ENCODE measurements around the gene RASAL2.

RASAL2 gene

DNA sequence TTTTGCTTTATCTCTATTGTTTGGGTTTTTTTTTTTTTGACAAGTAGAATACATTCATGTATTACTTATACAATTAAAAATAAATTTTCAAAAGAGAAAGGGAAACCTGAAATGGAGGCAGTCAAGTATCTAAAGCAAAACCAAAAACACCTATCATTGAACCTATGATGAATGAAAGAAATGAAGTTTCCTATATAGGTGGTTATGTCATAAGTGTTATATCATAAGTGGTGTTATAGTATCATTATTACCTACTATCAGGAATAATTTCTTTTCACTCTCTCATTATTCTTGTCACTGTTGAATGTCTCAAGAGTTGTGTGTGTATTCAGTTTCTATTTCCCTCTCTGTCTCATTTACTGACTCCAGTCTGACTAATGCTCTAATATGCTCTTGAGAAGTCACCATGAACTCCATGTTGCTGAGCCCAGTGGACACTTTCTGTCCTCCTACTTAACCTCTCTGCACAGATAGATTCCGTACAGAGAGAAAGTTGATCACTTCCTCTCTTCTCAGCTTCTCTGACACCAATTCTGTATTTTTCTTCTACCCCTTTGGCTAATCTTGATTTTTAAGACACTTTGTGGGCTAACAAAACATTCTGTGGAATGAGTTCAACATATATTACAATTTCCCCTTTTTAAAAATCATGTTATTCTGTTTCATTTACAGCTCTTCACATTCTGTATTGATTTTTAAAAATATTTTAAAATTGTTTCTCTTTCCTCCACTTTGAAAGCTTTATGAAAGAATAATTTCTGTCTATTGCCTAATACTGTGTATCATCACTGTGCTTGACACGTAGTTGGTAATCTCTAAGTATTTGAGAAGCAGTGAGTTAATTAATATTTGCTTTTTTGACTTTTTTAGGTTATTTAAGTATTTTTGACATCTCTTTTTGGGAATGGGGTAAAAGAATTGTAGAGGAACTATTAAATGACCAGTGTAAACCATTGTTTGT lies 50.1 kb downstream of the RASAL2 start:
- H3K4me3 ChIP-seq (ENCODE audit: low read length) = no peak overlapping the region
- H3K27me3 ChIP-seq (ENCODE audit: insufficient read depth, low read length) = no peaks in the 10 kb centered on the region
- H3K36me3 ChIP-seq (ENCODE audit: insufficient read depth, low read length) = no peaks in the 10 kb centered on the region
- no peaks in the 10 kb centered on the region for H3K9me3 ChIP-seq (ENCODE audit: insufficient read depth, low read depth, low read length)
- no peak overlapping the region for H3K27ac ChIP-seq (ENCODE audit: low read depth, low read length)
- peaks cover 9% of the 10 kb centered on the region for H3K4me1 ChIP-seq (ENCODE audit: insufficient read depth, low read length)
- WGBS = 97% methylated on average over 2 of the region's 2 CpGs
- H3K9ac ChIP-seq (ENCODE audit: low read depth, low read length) = no peak overlapping the region

DNA sequence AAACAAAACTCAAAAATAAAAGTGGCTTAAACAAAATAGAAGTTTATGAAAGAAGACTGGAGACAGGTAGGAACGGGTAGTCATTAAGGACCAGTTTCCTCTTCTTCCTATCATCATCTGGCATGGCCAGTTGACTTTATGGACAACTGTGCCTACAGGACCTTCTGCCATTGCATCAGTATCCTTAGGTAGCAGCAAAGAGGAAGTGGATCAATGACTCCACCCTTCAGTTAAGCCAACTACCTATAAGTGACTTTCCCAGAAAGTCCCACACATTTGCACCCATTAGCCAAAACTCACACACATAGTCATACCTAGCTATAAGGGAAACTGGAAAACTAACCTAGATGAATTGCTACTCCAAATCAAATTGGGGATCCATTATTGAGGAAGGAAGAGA lies 51.7 kb downstream of the RASAL2 start:
- Histone ChIP-seq H3K36me3 (ENCODE audit: insufficient read depth, low read length) (no peaks in the 10 kb centered on the region), H3K27ac (ENCODE audit: low read depth, low read length) (no peak overlapping the region), H3K4me3 (ENCODE audit: low read length) (no peak overlapping the region)

DNA sequence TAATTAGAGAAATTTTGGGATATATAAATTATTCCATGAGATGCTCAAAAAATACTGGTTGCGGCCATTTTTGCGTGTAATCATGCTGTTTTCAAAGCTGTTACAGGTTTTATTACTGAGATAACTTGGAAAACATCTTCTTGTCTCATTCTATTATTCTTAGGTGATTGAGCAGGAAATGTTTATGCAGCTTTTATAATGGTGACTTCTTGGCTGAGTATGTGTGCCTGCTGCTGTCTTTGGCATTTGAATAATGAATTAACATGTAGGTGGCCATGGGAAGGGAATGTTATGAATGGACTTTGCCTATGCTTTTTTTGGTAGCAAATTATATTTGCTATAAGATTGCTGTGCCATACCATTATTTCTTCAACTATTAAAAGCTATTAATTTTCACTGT lies 52.5 kb downstream of the RASAL2 start:
- H3K4me1 ChIP-seq (ENCODE audit: insufficient read depth, low read length) = peaks cover 9% of the 10 kb centered on the region
- H3K27me3 ChIP-seq (ENCODE audit: insufficient read depth, low read length) = no peaks in the 10 kb centered on the region
- H3K36me3 ChIP-seq (ENCODE audit: insufficient read depth, low read length) = no peaks in the 10 kb centered on the region
- no peak overlapping the region for H3K4me3 ChIP-seq (ENCODE audit: low read length)
- 94% methylated on average over 2 of the region's 2 CpGs for WGBS
- no peak overlapping the region for H3K27ac ChIP-seq (ENCODE audit: low read depth, low read length)
- H3K9ac ChIP-seq (ENCODE audit: low read depth, low read length) = no peak overlapping the region
- no peaks in the 10 kb centered on the region for H3K9me3 ChIP-seq (ENCODE audit: insufficient read depth, low read depth, low read length)

More for the DNA sequence above, 51.7 kb downstream of the RASAL2 start:
- Histone ChIP-seq H3K9me3 (ENCODE audit: insufficient read depth, low read depth, low read length) (no peaks in the 10 kb centered on the region), H3K9ac (ENCODE audit: low read depth, low read length) (no peak overlapping the region), H3K4me1 (ENCODE audit: insufficient read depth, low read length) (peaks cover 9% of the 10 kb centered on the region), H3K27me3 (ENCODE audit: insufficient read depth, low read length) (no peaks in the 10 kb centered on the region)
- 88% methylated on average over 1 of the region's 1 CpG for WGBS

DNA sequence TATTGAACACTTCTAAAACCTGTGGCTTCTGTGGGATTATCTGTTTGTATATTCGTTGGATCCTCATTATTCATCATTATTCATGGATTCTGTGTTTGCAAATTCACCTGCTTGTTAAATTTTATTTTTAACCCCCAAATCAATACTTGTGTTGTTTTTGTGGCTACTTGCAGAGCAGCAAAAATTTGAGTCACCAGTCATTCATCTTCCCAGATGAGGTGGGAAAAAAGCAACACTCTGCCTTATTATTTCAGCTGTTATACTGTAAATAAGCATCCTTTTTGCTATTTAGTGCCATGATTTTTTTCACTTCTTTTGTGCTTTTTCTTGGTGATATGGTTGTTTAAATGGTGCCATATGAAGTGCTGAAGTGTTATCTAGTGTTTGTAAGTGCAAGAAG lies 56.7 kb downstream of the RASAL2 start:
- WGBS = no CpG with 5 or more reads among the region's 1 CpG
- Histone ChIP-seq H3K36me3 (ENCODE audit: insufficient read depth, low read length) (no peaks in the 10 kb centered on the region), H3K4me1 (ENCODE audit: insufficient read depth, low read length) (peaks cover 10% of the 10 kb centered on the region), H3K27ac (ENCODE audit: low read depth, low read length) (no peak overlapping the region), H3K9ac (ENCODE audit: low read depth, low read length) (no peak overlapping the region), H3K27me3 (ENCODE audit: insufficient read depth, low read length) (no peaks in the 10 kb centered on the region), H3K9me3 (ENCODE audit: insufficient read depth, low read depth, low read length) (no peaks in the 10 kb centered on the region), H3K4me3 (ENCODE audit: low read length) (no peak overlapping the region)

DNA sequence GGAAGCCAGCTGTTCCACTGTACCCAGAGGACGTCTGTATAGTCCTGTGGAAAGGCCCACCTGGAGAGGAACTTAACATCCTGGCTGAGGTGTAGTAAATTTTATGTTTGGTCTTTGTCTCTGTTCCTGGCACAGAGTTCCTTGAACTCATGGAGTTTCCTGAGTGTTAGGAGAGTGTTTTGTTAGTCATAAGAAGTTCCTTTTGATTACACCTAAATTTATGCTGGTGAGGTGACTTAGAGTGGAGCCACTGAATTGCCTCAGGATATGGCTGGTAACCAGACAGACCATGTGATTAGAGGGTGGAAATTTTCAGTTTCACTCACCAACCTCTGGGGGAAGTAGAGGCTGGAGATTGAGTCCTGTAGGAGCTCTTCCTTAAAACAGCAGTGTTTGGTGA lies 57.9 kb downstream of the RASAL2 start:
- no peak overlapping the region for H3K4me3 ChIP-seq (ENCODE audit: low read length)
- WGBS = 80% methylated on average over 1 of the region's 1 CpG
- H3K9me3 ChIP-seq (ENCODE audit: insufficient read depth, low read depth, low read length) = no peaks in the 10 kb centered on the region
- H3K27ac ChIP-seq (ENCODE audit: low read depth, low read length) = no peak overlapping the region
- no peaks in the 10 kb centered on the region for H3K27me3 ChIP-seq (ENCODE audit: insufficient read depth, low read length)
- no peaks in the 10 kb centered on the region for H3K36me3 ChIP-seq (ENCODE audit: insufficient read depth, low read length)
- H3K9ac ChIP-seq (ENCODE audit: low read depth, low read length) = no peak overlapping the region
- peaks cover 3% of the 10 kb centered on the region for H3K4me1 ChIP-seq (ENCODE audit: insufficient read depth, low read length)

DNA sequence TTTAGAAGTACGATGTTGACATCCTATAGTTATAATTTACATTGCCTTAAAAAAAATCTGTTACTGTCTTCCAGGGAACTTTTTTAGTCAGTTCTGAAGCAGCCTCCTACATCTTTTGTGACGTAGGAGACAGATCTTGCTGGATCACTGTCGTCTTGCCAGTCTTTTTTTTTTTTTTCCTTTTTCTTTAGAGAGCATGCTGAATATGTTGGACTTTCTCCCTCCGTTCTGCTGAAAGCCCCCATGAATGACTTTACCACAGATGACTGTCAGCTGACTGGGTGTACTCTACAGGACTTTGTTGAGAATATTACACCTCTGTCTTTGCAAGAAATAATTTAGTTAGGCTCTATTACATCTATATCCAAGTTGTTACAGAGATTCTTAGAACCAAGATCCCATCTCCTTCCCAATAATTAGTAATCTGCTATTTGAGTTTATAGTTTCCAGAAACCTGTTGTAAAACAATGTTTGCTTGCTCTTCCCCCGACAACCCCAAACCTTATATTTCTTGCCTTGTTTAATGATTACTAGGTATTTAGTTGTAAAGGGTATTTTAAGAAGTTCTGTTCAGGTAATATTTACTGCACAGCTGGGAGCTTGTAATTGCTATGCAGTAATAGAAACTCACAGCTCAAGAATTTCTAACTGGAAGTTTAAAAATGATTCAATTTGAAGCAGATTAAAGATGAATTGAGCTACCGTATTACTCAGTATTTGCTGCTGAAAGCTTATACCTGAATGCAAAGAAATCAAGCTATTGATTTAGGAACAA lies 61.8 kb downstream of the RASAL2 start:
- H3K4me3 ChIP-seq (ENCODE audit: low read length) = no peak overlapping the region
- 72% methylated on average over 4 of the region's 6 CpGs for WGBS
- H3K36me3 ChIP-seq (ENCODE audit: insufficient read depth, low read length) = no peaks in the 10 kb centered on the region
- no peak overlapping the region for H3K27ac ChIP-seq (ENCODE audit: low read depth, low read length)
- no peaks in the 10 kb centered on the region for H3K9me3 ChIP-seq (ENCODE audit: insufficient read depth, low read depth, low read length)
- H3K27me3 ChIP-seq (ENCODE audit: insufficient read depth, low read length) = no peaks in the 10 kb centered on the region
- peaks cover 3% of the 10 kb centered on the region; the same call in 1 of the 2 replicates for H3K4me1 ChIP-seq (ENCODE audit: insufficient read depth, low read length)
- H3K9ac ChIP-seq (ENCODE audit: low read depth, low read length) = no peak overlapping the region

DNA sequence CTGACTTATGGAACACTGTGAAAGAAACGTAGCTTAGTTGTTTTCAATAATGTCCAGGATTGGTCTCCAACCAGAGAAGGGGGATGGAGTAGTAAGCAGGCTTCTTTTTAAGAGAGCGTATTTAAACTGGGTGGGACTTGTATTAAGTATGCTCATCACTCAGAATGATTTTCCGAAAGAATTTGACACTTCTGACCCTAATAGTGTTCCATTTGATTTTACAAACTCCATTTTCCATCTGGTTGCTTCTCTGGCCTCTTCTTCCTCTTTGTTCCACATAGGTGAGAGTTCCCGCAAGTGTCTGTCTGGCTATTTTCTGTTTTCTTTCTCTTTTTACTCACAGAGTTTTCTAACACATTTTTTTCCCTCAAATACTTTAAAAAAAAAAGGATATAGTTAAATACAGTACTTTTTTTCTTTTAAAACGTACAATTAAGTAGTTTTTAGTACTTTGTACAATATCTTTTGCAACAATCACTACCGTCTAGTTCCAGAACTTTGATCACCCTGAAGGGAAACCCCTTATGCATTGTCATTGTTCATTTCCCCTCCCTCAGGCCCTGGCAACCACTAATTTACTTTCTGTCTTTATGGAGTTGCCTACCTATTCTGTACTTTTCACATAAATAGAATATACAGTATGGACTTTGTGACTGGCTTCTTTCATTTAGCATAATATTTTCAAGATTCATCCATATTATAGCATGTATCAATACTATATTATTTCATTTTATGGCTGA lies 67.0 kb downstream of the RASAL2 start:
- WGBS = 90% methylated on average over 6 of the region's 6 CpGs
- Histone ChIP-seq H3K9ac (ENCODE audit: low read depth, low read length) (no peak overlapping the region), H3K36me3 (ENCODE audit: insufficient read depth, low read length) (no peaks in the 10 kb centered on the region), H3K4me1 (ENCODE audit: insufficient read depth, low read length) (no peaks in the 10 kb centered on the region), H3K9me3 (ENCODE audit: insufficient read depth, low read depth, low read length) (no peaks in the 10 kb centered on the region), H3K4me3 (ENCODE audit: low read length) (no peak overlapping the region), H3K27me3 (ENCODE audit: insufficient read depth, low read length) (no peaks in the 10 kb centered on the region), H3K27ac (ENCODE audit: low read depth, low read length) (no peak overlapping the region)

DNA sequence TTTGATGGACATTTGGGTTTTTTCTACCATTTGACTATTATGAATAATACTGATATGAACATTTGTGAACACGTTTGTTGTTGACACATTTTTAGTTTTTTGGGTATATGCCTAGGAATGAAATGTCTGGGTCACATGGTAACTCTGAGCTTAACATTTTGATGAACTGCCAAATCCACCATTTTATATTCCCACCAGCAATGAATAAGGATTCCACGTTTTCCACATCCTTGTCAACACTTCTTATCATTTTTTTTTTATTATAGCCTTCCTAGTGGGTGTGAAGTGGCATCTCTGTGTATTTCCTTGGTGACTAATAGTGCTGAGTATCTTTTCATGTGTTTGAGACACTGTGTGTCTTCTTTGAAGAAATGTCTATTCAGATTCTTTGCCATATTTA lies 67.6 kb downstream of the RASAL2 start:
- Histone ChIP-seq H3K27ac (ENCODE audit: low read depth, low read length) (no peak overlapping the region), H3K27me3 (ENCODE audit: insufficient read depth, low read length) (no peaks in the 10 kb centered on the region), H3K9me3 (ENCODE audit: insufficient read depth, low read depth, low read length) (no peaks in the 10 kb centered on the region), H3K9ac (ENCODE audit: low read depth, low read length) (no peak overlapping the region), H3K4me1 (ENCODE audit: insufficient read depth, low read length) (no peaks in the 10 kb centered on the region), H3K4me3 (ENCODE audit: low read length) (no peak overlapping the region), H3K36me3 (ENCODE audit: insufficient read depth, low read length) (no peaks in the 10 kb centered on the region)
- WGBS = 100% methylated on average over 1 of the region's 2 CpGs

DNA sequence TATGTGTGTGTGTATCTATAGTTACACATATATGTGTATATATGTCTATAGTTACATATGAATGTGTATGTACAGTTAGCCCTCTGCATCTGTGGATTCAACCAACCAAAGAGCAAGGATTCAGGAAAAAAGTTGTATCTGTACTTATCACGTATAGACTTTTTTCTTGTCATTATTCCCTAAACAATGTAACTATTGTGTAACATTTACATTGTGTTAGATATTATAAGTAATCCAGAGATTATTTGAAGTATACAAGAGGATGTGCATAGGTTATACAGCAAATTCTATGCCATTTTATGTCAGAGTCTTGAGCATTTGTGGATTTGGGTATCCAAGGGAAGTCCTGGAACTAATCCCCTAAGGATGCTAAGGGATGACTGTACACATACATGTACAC lies 71.3 kb downstream of the RASAL2 start:
- Histone ChIP-seq H3K27me3 (ENCODE audit: insufficient read depth, low read length) (no peaks in the 10 kb centered on the region), H3K36me3 (ENCODE audit: insufficient read depth, low read length) (no peaks in the 10 kb centered on the region), H3K4me3 (ENCODE audit: low read length) (no peak overlapping the region), H3K9me3 (ENCODE audit: insufficient read depth, low read depth, low read length) (no peaks in the 10 kb centered on the region), H3K9ac (ENCODE audit: low read depth, low read length) (no peak overlapping the region), H3K27ac (ENCODE audit: low read depth, low read length) (no peak overlapping the region), H3K4me1 (ENCODE audit: insufficient read depth, low read length) (no peaks in the 10 kb centered on the region)
- WGBS = no CpG with 5 or more reads among the region's 1 CpG

DNA sequence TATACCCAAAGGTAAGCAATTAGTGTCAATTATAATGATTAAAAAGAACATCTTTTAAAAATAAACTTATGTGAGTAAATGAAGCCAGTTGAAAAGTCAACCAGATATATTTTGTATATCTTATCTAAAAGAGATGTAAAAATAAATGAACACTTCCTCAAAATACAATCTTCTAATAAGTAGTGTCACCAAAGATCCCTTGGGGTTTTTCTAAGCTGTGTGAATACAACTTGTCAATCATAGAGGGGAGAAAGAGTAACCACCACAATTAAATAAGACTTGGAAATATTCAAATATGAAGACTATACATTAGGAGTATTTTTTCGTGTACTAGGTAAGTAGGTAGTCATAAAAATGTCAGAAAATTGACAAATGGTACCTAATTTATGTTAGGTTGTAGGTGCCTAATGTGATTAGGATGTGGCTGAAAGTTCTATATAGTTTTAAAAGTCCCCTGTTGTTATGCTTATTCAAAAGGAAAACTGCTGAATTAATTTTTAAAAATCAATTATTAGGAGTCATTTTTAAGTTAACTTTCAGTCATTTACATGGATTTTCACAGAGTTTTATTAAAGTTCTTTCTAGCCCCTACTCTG lies 72.6 kb downstream of the RASAL2 start:
- WGBS = 88% methylated on average over 1 of the region's 1 CpG
- Histone ChIP-seq H3K27me3 (ENCODE audit: insufficient read depth, low read length) (no peaks in the 10 kb centered on the region), H3K27ac (ENCODE audit: low read depth, low read length) (no peak overlapping the region), H3K9ac (ENCODE audit: low read depth, low read length) (no peak overlapping the region), H3K4me3 (ENCODE audit: low read length) (no peak overlapping the region), H3K36me3 (ENCODE audit: insufficient read depth, low read length) (no peaks in the 10 kb centered on the region), H3K4me1 (ENCODE audit: insufficient read depth, low read length) (no peaks in the 10 kb centered on the region), H3K9me3 (ENCODE audit: insufficient read depth, low read depth, low read length) (no peaks in the 10 kb centered on the region)
